ENCODE results near the gene ADGRG3. TPM values are rescaled to one million over a fixed set of nuclear protein-coding genes. Genes with fewer than 3 reads are reported as not detected.

ADGRG3 gene
- total and polyA plus RNA-seq, 2 experiments from 2014 or later, result not detected

GRCh38 chr16:57738844-57739243 is 70.7 kb downstream of the ADGRG3 start:
- Histone ChIP-seq H3K4me2 (no peak overlapping the region), H3K79me2 (no peaks in the 10 kb centered on the region), H3K9me2 (replicated peaks; ENCODE audit: insufficient read depth) (no peaks in the 10 kb centered on the region), H2AFZ (no peak overlapping the region), H3K27me3 (no peaks in the 10 kb centered on the region), H3K9me3 (ENCODE audit: low read depth) (no peaks in the 10 kb centered on the region), H3K4me3 (no peak overlapping the region), H4K20me1 (ENCODE audit: insufficient read depth, poor library complexity, severe bottlenecking) (no peaks in the 10 kb centered on the region), H3K36me3 (replicated peaks; ENCODE audit: insufficient read depth, low read depth) (no peaks in the 10 kb centered on the region), H3K4me1 (ENCODE audit: insufficient read depth) (peaks cover 19% of the 10 kb centered on the region), H3K27ac (no peak overlapping the region)
- DNase-seq (ENCODE audit: low spot score), result no peak
- 94% methylated on average over 7 of the region's 7 CpGs for WGBS (ENCODE audit: low lambda C conversion rate, missing lambda C conversion rate)
- no peak for TF ChIP-seq CTCF (IDR thresholded peaks at IDR 0.05; ENCODE audit: poor library complexity)
- TF ChIP-seq EZH2phosphoT487 (IDR thresholded peaks at IDR 0.05; ENCODE audit: low read depth, severe bottlenecking, unreplicated experiment), result no peak
- TF ChIP-seq EZH2 (IDR thresholded peaks at IDR 0.05; ENCODE audit: borderline replicate concordance), result no peak

Other genes starting within 250 kb of the ADGRG3 start
- 53.1 and 54.2 TPM in 2 replicates for gene CIAPIN1, start 220.9 kb upstream of the ADGRG3 start, total RNA-seq
- gene CIAPIN1, start 220.9 kb upstream of the ADGRG3 start, polyA plus RNA-seq, result 53.7 and 56.1 TPM in 2 replicates
- 57.1 and 61.9 TPM in 2 replicates for gene COQ9, start 220.8 kb upstream of the ADGRG3 start, total RNA-seq
- 63.2 and 81.5 TPM in 2 replicates for gene COQ9, start 220.8 kb upstream of the ADGRG3 start, polyA plus RNA-seq
- 92.5 and 101 TPM in 2 replicates for gene POLR2C, start 205.6 kb upstream of the ADGRG3 start, total RNA-seq
- gene POLR2C, start 205.6 kb upstream of the ADGRG3 start, polyA plus RNA-seq, result 49.0 and 56.6 TPM in 2 replicates
- 112 and 122 TPM in 2 replicates for gene DOK4, start 181.8 kb upstream of the ADGRG3 start, total RNA-seq
- 96.3 and 106 TPM in 2 replicates for gene DOK4, start 181.8 kb upstream of the ADGRG3 start, polyA plus RNA-seq
- gene CCDC102A, start 131.7 kb upstream of the ADGRG3 start, total RNA-seq, result 10.5 and 11.4 TPM in 2 replicates
- gene CCDC102A, start 131.7 kb upstream of the ADGRG3 start, polyA plus RNA-seq, result 13.1 and 17.2 TPM in 2 replicates
- 1.1 and 2.2 TPM in 2 replicates for gene ADGRG5, start 125.7 kb upstream of the ADGRG3 start, total RNA-seq
- 1.9 and 2.9 TPM in 2 replicates for gene ADGRG5, start 125.7 kb upstream of the ADGRG3 start, polyA plus RNA-seq
- gene ADGRG1, start 39.7 kb upstream of the ADGRG3 start, total RNA-seq, result 29.6 and 45.9 TPM in 2 replicates
- 58.0 and 61.1 TPM in 2 replicates for gene ADGRG1, start 39.7 kb upstream of the ADGRG3 start, polyA plus RNA-seq
- 0.27 TPM in 1 of 2 replicates, not detected in the other for gene DRC7, start 26.5 kb downstream of the ADGRG3 start, total RNA-seq
- gene DRC7, start 26.5 kb downstream of the ADGRG3 start, polyA plus RNA-seq, result 0.93 TPM in 1 of 2 replicates, not detected in the other
- 8.9 and 12.3 TPM in 2 replicates for gene KATNB1, start 67.5 kb downstream of the ADGRG3 start, total RNA-seq
- 15.3 and 19.0 TPM in 2 replicates for gene KATNB1, start 67.5 kb downstream of the ADGRG3 start, polyA plus RNA-seq
- gene KIFC3, start 134.2 kb downstream of the ADGRG3 start, total RNA-seq, result 41.4 and 49.7 TPM in 2 replicates
- 55.3 and 66.5 TPM in 2 replicates for gene KIFC3, start 134.2 kb downstream of the ADGRG3 start, polyA plus RNA-seq